Esophagus squamous epithelium (tissue), 5 donors: ENCODE results near the gene PPP1R3C. TPM values are rescaled to one million over a fixed set of nuclear protein-coding genes. Genes with fewer than 3 reads are reported as not detected.

Experiments
- DNase-seq: peaks from one replicate; lab custom pipeline; 2025; lab: John Stamatoyannopoulos, UW
- H3K27ac ChIP-seq, 4 donors: fragments of 200-600 bp; sonication (generic); one replicate each; pipeline ENCODE4 v1.5.1; 2016 to 2019; ENCODE audit warnings: mild to moderate bottlenecking in 1 of 4
- H3K27me3 ChIP-seq, 4 donors: fragments of 200-600 bp; sonication (generic); 1 replicate in 3 of 4; 2 replicates in 1 of 4; pipeline versions ENCODE4 v1.5.1 to v1.6.0; 2017 to 2021; ENCODE audit warnings: antibody characterized with exemption in 1 of 4
- H3K36me3 ChIP-seq, 3 donors: fragments of 200-600 bp; sonication (generic); one replicate each; pipeline ENCODE4 v1.5.1; 2016 to 2019
- H3K4me1 ChIP-seq, 3 donors: fragments of 200-600 bp; sonication (generic); one replicate each; pipeline ENCODE4 v1.5.1; 2017 to 2019
- H3K4me3 ChIP-seq, 4 donors: fragments of 200-600 bp; sonication (generic); 1 replicate in 3 of 4; 2 replicates in 1 of 4; pipeline ENCODE4 v1.5.1; 2016 to 2019; ENCODE audit warnings: mild to moderate bottlenecking in 2 of 4, moderate library complexity in 1 of 4
- H3K9me3 ChIP-seq, 3 donors: fragments of 200-600 bp; sonication (generic); one replicate each; pipeline ENCODE4 v1.5.1; 2016 to 2019
- POLR2A ChIP-seq, 4 donors: fragments of 450-650 bp; IDR thresholded peaks; one replicate each; pipeline ENCODE4 v1.6.1; 2017; ENCODE audit warnings: antibody characterized with exemption in 4 of 4, mild to moderate bottlenecking in 4 of 4, moderate library complexity in 3 of 4
- WGBS, 2 donors: methylation state at CpG; one replicate each; pipeline ENCODE4 v1.1.5; 2018; 5-methylcytosine and 5-hydroxymethylcytosine counted together
- intact Hi-C: fragments of 100-400 bp; cut with DNase I; formaldehyde crosslinking; loops from one replicate; pipeline ENCODE4 v1.15.0; 2022
- total RNA-seq, 4 donors: library from RNA; depleted of rRNA; stranded (reverse); fragments of >200 nt; gene quantifications; one replicate each; pipeline ENCODE4 v1.1.0, GENCODE V29; 2016
- TF ChIP-seq, protein P1 (sequence below), 6 experiments: fragments of 450-650 bp in 4 of 6; fragments of 200-600 bp in 2 of 6; sonication (generic) in 2 of 6; IDR thresholded peaks; one replicate each; pipeline ENCODE4 v1.5.1; 2016 to 2019; ENCODE audit warnings: antibody characterized with exemption in 6 of 6, mild to moderate bottlenecking in 4 of 6, moderate library complexity in 4 of 6
- donor health status: DM: yes; HTN: yes; CAD: no.

The PPP1R3C gene
- 10 to 100 TPM in 3 of 4 donors, 1 to 10 TPM in 1; 8.8 to 70.8 (median 47.9) TPM for total RNA-seq

DNA sequence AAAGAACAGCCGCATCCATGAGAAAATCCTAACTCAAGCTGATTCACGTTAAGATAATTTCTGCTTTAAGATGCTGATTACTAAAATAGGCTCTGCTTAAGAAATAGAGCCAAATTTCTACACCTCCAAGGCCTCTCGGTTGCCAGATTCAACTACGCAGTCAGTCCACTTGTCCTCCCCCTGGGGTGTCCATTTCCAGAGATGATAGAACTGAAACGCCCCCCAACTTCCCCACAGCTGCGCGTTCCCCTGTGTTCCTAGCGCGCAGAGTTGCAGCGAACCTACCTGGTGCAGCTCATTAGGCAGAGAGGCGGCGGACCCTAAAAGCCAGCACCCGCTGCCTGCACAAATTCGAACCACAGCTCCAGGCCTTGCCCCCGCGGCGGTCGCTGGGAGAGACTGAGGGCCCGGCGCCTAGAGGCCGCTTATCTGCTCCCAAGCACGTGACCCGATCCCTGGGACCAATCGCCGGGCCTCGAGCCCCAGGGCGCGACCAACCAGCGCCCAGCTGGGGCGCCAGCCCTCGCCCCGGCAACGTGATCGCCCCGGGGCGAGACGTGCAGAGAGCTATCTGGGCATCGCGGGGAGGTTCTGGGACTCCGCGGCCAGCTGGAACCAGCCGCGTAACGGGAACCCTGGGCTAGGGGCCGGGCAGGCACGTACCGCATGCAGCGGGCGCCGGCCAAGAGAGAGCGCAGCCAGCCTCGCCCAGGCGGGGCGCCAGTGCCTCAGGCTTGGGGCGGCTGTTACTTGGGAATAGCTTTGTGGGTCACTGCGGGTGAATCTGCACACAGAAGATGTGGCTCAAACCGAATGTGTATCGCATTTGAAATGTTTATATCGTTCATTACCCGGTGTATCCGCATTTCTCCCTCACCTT, at the start of gene PPP1R3C:
TSS of gene PPP1R3C (minus strand) at position 401 of the 880 bp plus-strand sequence. CDS start at position 299, 102 bp downstream.
- Histone ChIP-seq H3K9me3 (no peaks in the 10 kb centered on the region), H3K4me3 (peak within 1 kb of the TSS; percentile 44 to 69 (median 59)), H3K27me3 (peaks cover 0 to 8% (median 0%) of the 10 kb centered on the region in 4 donors), H3K36me3 (peaks cover 0 to 24% (median 0%) of the 10 kb centered on the region in 3 donors), H3K27ac (peak within 1 kb of the TSS; percentile 73 to 88 (median 81)), H3K4me1 (peaks cover 0 to 69% (median 5%) of the 10 kb centered on the region in 3 donors)
- intact Hi-C loops: loop anchor here (10.0 kb wide), 1 partner anchor 78 kb away; no protein-coding TSS in a partner anchor
- 2 to 4% methylated on average over 10 to 24 of the region's 61 CpGs for WGBS, 2 donors
- TF ChIP-seq POLR2A (IDR thresholded peaks at IDR 0.05): peak in 2 of 4 donors; percentile 65 to 78
- TF ChIP-seq, protein P1, sequence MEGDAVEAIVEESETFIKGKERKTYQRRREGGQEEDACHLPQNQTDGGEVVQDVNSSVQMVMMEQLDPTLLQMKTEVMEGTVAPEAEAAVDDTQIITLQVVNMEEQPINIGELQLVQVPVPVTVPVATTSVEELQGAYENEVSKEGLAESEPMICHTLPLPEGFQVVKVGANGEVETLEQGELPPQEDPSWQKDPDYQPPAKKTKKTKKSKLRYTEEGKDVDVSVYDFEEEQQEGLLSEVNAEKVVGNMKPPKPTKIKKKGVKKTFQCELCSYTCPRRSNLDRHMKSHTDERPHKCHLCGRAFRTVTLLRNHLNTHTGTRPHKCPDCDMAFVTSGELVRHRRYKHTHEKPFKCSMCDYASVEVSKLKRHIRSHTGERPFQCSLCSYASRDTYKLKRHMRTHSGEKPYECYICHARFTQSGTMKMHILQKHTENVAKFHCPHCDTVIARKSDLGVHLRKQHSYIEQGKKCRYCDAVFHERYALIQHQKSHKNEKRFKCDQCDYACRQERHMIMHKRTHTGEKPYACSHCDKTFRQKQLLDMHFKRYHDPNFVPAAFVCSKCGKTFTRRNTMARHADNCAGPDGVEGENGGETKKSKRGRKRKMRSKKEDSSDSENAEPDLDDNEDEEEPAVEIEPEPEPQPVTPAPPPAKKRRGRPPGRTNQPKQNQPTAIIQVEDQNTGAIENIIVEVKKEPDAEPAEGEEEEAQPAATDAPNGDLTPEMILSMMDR (IDR thresholded peaks at IDR 0.05): peak in 1 of 6 experiments; percentile 21
- DNase-seq: no peak

GRCh38 chr10:91681361-91682276, 48.7 kb upstream of the PPP1R3C start:
- 66 to 84% methylated on average over 8 to 10 of the region's 12 CpGs for WGBS, 2 donors
- Histone ChIP-seq H3K27me3 (no peaks in the 10 kb centered on the region), H3K9me3 (no peaks in the 10 kb centered on the region), H3K4me3 (no peak overlapping the region), H3K27ac (no peak overlapping the region), H3K36me3 (no peaks in the 10 kb centered on the region), H3K4me1 (peaks cover 0 to 7% (median 0%) of the 10 kb centered on the region in 3 donors)
- intact Hi-C loops: no loop called here
- DNase-seq: no peak
- no peak for TF ChIP-seq POLR2A (IDR thresholded peaks at IDR 0.05)
- TF ChIP-seq, protein P1 (IDR thresholded peaks at IDR 0.05): no peak

GRCh38 chr10:91680487-91680886, 47.6 kb upstream of the PPP1R3C start:
- WGBS, 2 donors: 84 to 92% methylated on average over 3 of the region's 3 CpGs
- TF ChIP-seq, protein P1 (IDR thresholded peaks at IDR 0.05): no peak
- no peak for TF ChIP-seq POLR2A (IDR thresholded peaks at IDR 0.05)

DNA sequence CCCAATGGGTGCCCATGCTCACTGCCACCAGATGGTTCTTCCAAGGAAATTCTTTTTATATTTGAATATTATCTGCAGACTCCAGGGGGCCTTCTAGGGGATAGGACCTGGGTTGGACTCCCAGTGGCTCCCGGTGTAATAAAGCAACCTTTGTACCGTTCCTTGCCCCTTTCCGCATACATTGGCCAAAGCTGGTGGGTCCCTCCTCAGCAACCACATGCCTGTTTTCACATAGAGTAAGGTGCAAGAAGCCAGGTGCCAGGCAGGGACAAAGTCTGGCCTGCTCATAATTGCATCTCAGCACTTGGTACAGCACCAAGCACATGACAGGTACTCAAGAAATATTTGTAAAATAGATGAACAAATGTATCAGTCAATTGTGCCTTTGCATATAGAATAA, 46.4 kb upstream of the PPP1R3C start:
- H3K27me3 ChIP-seq: no peaks in the 10 kb centered on the region
- intact Hi-C loops: no loop called here
- H3K9me3 ChIP-seq: no peaks in the 10 kb centered on the region
- 93 to 100% methylated on average over 3 of the region's 3 CpGs for WGBS, 2 donors
- no peak overlapping the region for H3K4me3 ChIP-seq
- no peak overlapping the region for H3K27ac ChIP-seq
- peaks cover 0 to 7% (median 0%) of the 10 kb centered on the region in 3 donors for H3K4me1 ChIP-seq
- H3K36me3 ChIP-seq: no peaks in the 10 kb centered on the region
- TF ChIP-seq, protein P1 (IDR thresholded peaks at IDR 0.05): no peak
- TF ChIP-seq POLR2A (IDR thresholded peaks at IDR 0.05): no peak
- no peak for DNase-seq

More at GRCh38 chr10:91680487-91680886, 47.6 kb upstream of the PPP1R3C start:
- no peaks in the 10 kb centered on the region for H3K36me3 ChIP-seq
- no peaks in the 10 kb centered on the region for H3K9me3 ChIP-seq
- no peaks in the 10 kb centered on the region for H3K27me3 ChIP-seq
- H3K4me1 ChIP-seq: peaks cover 0 to 7% (median 0%) of the 10 kb centered on the region in 3 donors
- no peak overlapping the region for H3K4me3 ChIP-seq
- intact Hi-C loops: no loop called here
- no peak for DNase-seq
- no peak overlapping the region for H3K27ac ChIP-seq
